HepG2 (cell line): ENCODE measurements around the gene ABCG8. TPM values are rescaled to one million over a fixed set of nuclear protein-coding genes. Genes with fewer than 3 reads are reported as not detected.

Experiments used
- ATAC-seq: fragments of 200-7000 bp; cut with Tn5 transposase; 3 replicates; pipeline ENCODE4 v1.9.1; 2020; ENCODE audit warnings: mild to moderate bottlenecking, moderate library complexity
- BruUV-seq: library from RNA; stranded (reverse); fragments of 400-500 nt; replicated peaks from 2 replicates; lab custom pipeline; 2021; lab: Mats Ljungman, UMichigan
- CTCF ChIA-PET: fragments of 300-600 bp; formaldehyde crosslinking; extraction: SDS; loops from one replicate; lab custom pipeline; 2021; ENCODE audit warnings: low total read pairs, inconsistent platforms, low intra/inter-chr PET ratio; lab: Yijun Ruan, JAX
- POLR2A ChIA-PET: fragments of 350-600 bp; sonication (Branson Sonifier 250); formaldehyde crosslinking; loops from one replicate; lab custom pipeline; 2020; ENCODE audit warnings: antibody characterized with exemption, inconsistent platforms; lab: Yijun Ruan, JAX
- DNase-seq: peaks from one replicate; pipeline ENCODE4 v3.0.0-alpha.2; 2015; ENCODE audit warnings: low spot score
- FAIRE-seq: peaks from 3 replicates; lab custom pipeline; 2011; peaks lifted over from hg19 to GRCh38; lab: Jason Lieb, UNC
- H2AFZ ChIP-seq: one replicate; pipeline ENCODE4 v1.6.1; 2011; ENCODE audit warnings: low read length, inconsistent platforms
- H3K27ac ChIP-seq: fragments of 300-600 bp; 3 replicates; pipeline ENCODE4 v1.8.0; 2011; ENCODE audit warnings: mixed run types, mild to moderate bottlenecking, mixed read lengths, low read length, inconsistent platforms; ENCODE audit not compliant: insufficient read depth; ENCODE audit errors: extremely low read length
- H3K27me3 ChIP-seq, 2 experiments: fragments of 200-600 bp in 1 of 2; 2 replicates in 1 of 2; 3 replicates in 1 of 2; pipeline versions ENCODE4 v1.6.0 to v1.8.0; 2011; ENCODE audit warnings: low read length in 2 of 2, mild to moderate bottlenecking in 2 of 2, moderate library complexity in 2 of 2, inconsistent platforms in 1 of 2; ENCODE audit not compliant: insufficient read depth in 2 of 2, control insufficient read depth in 1 of 2
- H3K36me3 ChIP-seq, 2 experiments: fragments of 200-600 bp in 1 of 2; replicated peaks in 1 of 2; 2 replicates in 1 of 2; 3 replicates in 1 of 2; pipeline versions ENCODE4 v1.5.1 to v1.8.0; 2011; ENCODE audit warnings: low read length in 2 of 2, inconsistent platforms in 1 of 2; ENCODE audit not compliant: insufficient read depth in 2 of 2, control insufficient read depth in 1 of 2
- H3K4me1 ChIP-seq: 2 replicates; pipeline ENCODE4 v1.5.1; 2012; ENCODE audit warnings: low read length, inconsistent platforms; ENCODE audit not compliant: insufficient read depth
- H3K4me2 ChIP-seq: 2 replicates; pipeline ENCODE4 v1.6.0; 2011; ENCODE audit warnings: low read depth, low read length, inconsistent platforms
- H3K4me3 ChIP-seq, 3 experiments: fragments of 200-600 bp in 1 of 3; sonication (generic), shearing (Covaris generic) in 1 of 3; replicated peaks in 1 of 3; 2 replicates each; pipeline ENCODE4 v1.5.1; 2011 to 2016; ENCODE audit warnings: low read length in 3 of 3, inconsistent platforms in 2 of 3, low read depth in 2 of 3, mild to moderate bottlenecking in 2 of 3, control low read depth in 1 of 3, mixed read lengths in 1 of 3; ENCODE audit not compliant: insufficient read depth in 1 of 3
- H3K79me2 ChIP-seq: one replicate; pipeline ENCODE4 v1.6.1; 2011; ENCODE audit warnings: low read length, inconsistent platforms; ENCODE audit not compliant: insufficient read depth
- H3K9ac ChIP-seq: 2 replicates; pipeline ENCODE4 v1.6.0; 2011; ENCODE audit warnings: mild to moderate bottlenecking, low read depth, low read length, inconsistent platforms; ENCODE audit not compliant: insufficient read depth
- H3K9me3 ChIP-seq: 2 replicates; pipeline ENCODE4 v1.5.1; 2012; ENCODE audit warnings: mild to moderate bottlenecking, low read length
- H4K20me1 ChIP-seq: 2 replicates; pipeline ENCODE4 v1.6.0; 2011; ENCODE audit warnings: inconsistent platforms, mild to moderate bottlenecking, low read length, moderate library complexity; ENCODE audit not compliant: insufficient read depth
- CBX1 ChIP-seq: IDR thresholded peaks from one replicate; pipeline ENCODE4 v1.6.1; 2016; ENCODE audit warnings: antibody characterized with exemption, low read depth
- ESRRA ChIP-seq: sonication (generic); formaldehyde crosslinking; IDR thresholded peaks from 2 replicates; pipeline ENCODE4 v1.5.1; 2020; ENCODE audit warnings: mild to moderate bottlenecking, low read depth, missing genetic modification reagents
- FOXP4 ChIP-seq: sonication (generic); formaldehyde crosslinking; IDR thresholded peaks from 2 replicates; pipeline ENCODE4 v1.4.0; 2020; ENCODE audit warnings: missing genetic modification reagents
- HOXA9 ChIP-seq: sonication (generic); formaldehyde crosslinking; IDR thresholded peaks from 2 replicates; pipeline ENCODE4 v1.8.1; 2022; ENCODE audit warnings: missing genetic modification reagents, mild to moderate bottlenecking, moderate library complexity, borderline replicate concordance
- PHF20 ChIP-seq: sonication (generic); formaldehyde crosslinking; IDR thresholded peaks from 2 replicates; pipeline ENCODE4 v1.5.0; 2020; ENCODE audit warnings: mild to moderate bottlenecking, missing genetic modification reagents
- POLR2G ChIP-seq: fragments of 200-400 bp; formaldehyde crosslinking; IDR thresholded peaks from 2 replicates; pipeline ENCODE4 v1.6.1; 2018; ENCODE audit warnings: mild to moderate bottlenecking, low read depth, low read length, moderate library complexity
- SNRNP70 ChIP-seq: fragments of 200-400 bp; formaldehyde crosslinking; IDR thresholded peaks from 2 replicates; pipeline ENCODE4 v1.6.1; 2017; ENCODE audit warnings: mild to moderate bottlenecking, low read depth, low read length, moderate library complexity
- TFE3 ChIP-seq: IDR thresholded peaks from 2 replicates; pipeline ENCODE4 v1.6.1; 2016
- THAP8 ChIP-seq: sonication (generic); formaldehyde crosslinking; IDR thresholded peaks from 2 replicates; pipeline ENCODE4 v1.5.1; 2020; ENCODE audit warnings: missing genetic modification reagents, mild to moderate bottlenecking, borderline replicate concordance
- ZFX ChIP-seq: sonication (generic); formaldehyde crosslinking; IDR thresholded peaks from 2 replicates; pipeline ENCODE4 v1.4.0; 2020; ENCODE audit warnings: mild to moderate bottlenecking, low read depth, missing genetic modification reagents, moderate library complexity
- ZMYM4 ChIP-seq: sonication (generic); formaldehyde crosslinking; IDR thresholded peaks from 2 replicates; pipeline ENCODE4 v1.8.1; 2023; ENCODE audit warnings: mild to moderate bottlenecking, missing genetic modification reagents
- ZNF143 ChIP-seq: sonication (generic); formaldehyde crosslinking; IDR thresholded peaks from 2 replicates; pipeline ENCODE4 v1.4.0; 2020; ENCODE audit warnings: missing genetic modification reagents
- ZNF30 ChIP-seq: sonication (generic); formaldehyde crosslinking; IDR thresholded peaks from 2 replicates; pipeline ENCODE4 v1.5.0; 2020; ENCODE audit warnings: mild to moderate bottlenecking, missing genetic modification reagents
- ZNF382 ChIP-seq: sonication (generic); formaldehyde crosslinking; IDR thresholded peaks from 2 replicates; pipeline ENCODE4 v1.5.0; 2020; ENCODE audit warnings: missing genetic modification reagents, mild to moderate bottlenecking, borderline replicate concordance
- ZNF713 ChIP-seq: sonication (generic); formaldehyde crosslinking; IDR thresholded peaks from 2 replicates; pipeline ENCODE4 v1.4.0; 2020; ENCODE audit warnings: mild to moderate bottlenecking, missing genetic modification reagents
- WGBS: methylation state at CpG from one replicate; pipeline ENCODE4 v1.1.6; 2017; ENCODE audit warnings: low lambda C conversion rate; 5-methylcytosine and 5-hydroxymethylcytosine counted together
- in situ Hi-C: cut with HindIII; loops from 2 replicates; pipeline ENCODE4 v1.10.0; 2017; ENCODE audit warnings: low pct_unique_long_range_greater_than_20kb; ENCODE audit not compliant: extremely low pct_ligation_motif_present
- intact Hi-C: fragments of 100-400 bp; cut with micrococcal nuclease; formaldehyde crosslinking; loops from one replicate; pipeline ENCODE4 v1.10.0; 2022; ENCODE audit not compliant: unreplicated experiment
- polyA plus RNA-seq, 8 experiments: library from polyadenylated mRNA; depleted of rRNA in 3 of 8; stranded (reverse) in 7 of 8; unstranded in 1 of 8; fragments of >200 nt; fragmentation: Illumina TruSeq in 4 of 8; extraction: Trizol in 4 of 8; gene quantifications; 2 replicates each; pipeline versions ENCODE4 v1.2.1 to v1.2.3, GENCODE V29; 2011 to 2016; ENCODE audit warnings: low read depth in 4 of 8, missing spikeins in 1 of 8, mixed read lengths in 1 of 8; ENCODE audit not compliant: insufficient read depth in 1 of 8
- total RNA-seq, 5 experiments: library from RNA; depleted of rRNA; stranded (reverse); fragments of >200 nt; fragmentation: Illumina TruSeq; extraction: Trizol; gene quantifications; 2 replicates each; pipeline ENCODE4 v1.2.3, GENCODE V29; 2016; ENCODE audit warnings: low read depth in 1 of 5

Gene ABCG8
- total and polyA plus RNA-seq, 2 of the 13 experiments (the other 11 are each of a cell fraction or from before 2014, with no cell fraction given): 8.1 to 8.8 TPM

- Histone ChIP-seq H3K4me3 (no peak overlapping the region), H3K79me2 (no peaks in the 10 kb centered on the region), H3K4me1 (peaks cover under 1% of the 10 kb centered on the region; the same call in 1 of the 2 replicates), H3K9me3 (no peaks in the 10 kb centered on the region), H3K27ac (no peak overlapping the region), H3K9ac (no peak overlapping the region), H3K4me2 (no peak overlapping the region), H3K27me3 (no peaks in the 10 kb centered on the region), H2AFZ (no peak overlapping the region), H3K36me3 (peaks cover 0 to 8% of the 10 kb centered on the region in 2 experiments; a peak in 3 of 5 replicates), H4K20me1 (no peaks in the 10 kb centered on the region)
- no peak for FAIRE-seq
- intact Hi-C loops: no loop called here
- ChIA-PET CTCF (no interaction called here), POLR2A (no interaction called here)
- BruUV-seq: no TSS peak
- ATAC-seq: no peak
- no peak for TF ChIP-seq ZNF713 (CRISPR knock-in tag)
- TF ChIP-seq POLR2G: no peak
- TF ChIP-seq ZNF30 (CRISPR knock-in tag): no peak
- TF ChIP-seq ZNF143 (CRISPR knock-in tag): no peak
- TF ChIP-seq ESRRA (CRISPR knock-in tag): no peak
- TF ChIP-seq TFE3 (CRISPR knock-in tag): no peak
- no peak for TF ChIP-seq ZFX (CRISPR knock-in tag)
- no peak for TF ChIP-seq ZNF382 (CRISPR knock-in tag)
- WGBS: 94% methylated on average over 3 of the region's 3 CpGs
- in situ Hi-C loops: no loop called here
- no peak for DNase-seq
Measured at GRCh38 chr2:43814711-43815110, 24.1 kb upstream of the ABCG8 start.

GRCh38 chr2:43818761-43819160 lies 20.0 kb upstream of the ABCG8 start:
- 96% methylated on average over 5 of the region's 5 CpGs for WGBS
- Histone ChIP-seq H4K20me1 (no peaks in the 10 kb centered on the region), H3K4me3 (no peak overlapping the region), H3K9me3 (no peaks in the 10 kb centered on the region), H3K27me3 (no peaks in the 10 kb centered on the region), H3K27ac (no peak overlapping the region), H3K36me3 (peaks cover 14 to 41% of the 10 kb centered on the region in 2 experiments), H3K4me1 (no peaks in the 10 kb centered on the region), H3K79me2 (no peaks in the 10 kb centered on the region), H3K9ac (no peak overlapping the region), H2AFZ (no peak overlapping the region), H3K4me2 (no peak overlapping the region)
- FAIRE-seq (no peak), ATAC-seq (no peak), DNase-seq (no peak)
- BruUV-seq: no TSS peak
- POLR2A ChIA-PET: no interaction called here
- in situ Hi-C loops: no loop called here
- CTCF ChIA-PET: no interaction called here
- intact Hi-C loops: no loop called here
- TF ChIP-seq HOXA9 (CRISPR knock-in tag) (no peak), PHF20 (CRISPR knock-in tag) (no peak), THAP8 (CRISPR knock-in tag) (no peak), FOXP4 (no peak), ZMYM4 (CRISPR knock-in tag) (no peak), SNRNP70 (no peak), CBX1 (no peak)
